GM19438 (cell line): Measurements from ENCODE around the gene DNAAF5.

ENCODE experiments used
- ATAC-seq: cut with Tn5 transposase; IDR thresholded peaks from one replicate; pipeline ENCODE4 v1.9.1; 2021; ENCODE audit warnings: low read depth; ENCODE audit not compliant: unreplicated experiment

The DNAAF5 gene

DNA sequence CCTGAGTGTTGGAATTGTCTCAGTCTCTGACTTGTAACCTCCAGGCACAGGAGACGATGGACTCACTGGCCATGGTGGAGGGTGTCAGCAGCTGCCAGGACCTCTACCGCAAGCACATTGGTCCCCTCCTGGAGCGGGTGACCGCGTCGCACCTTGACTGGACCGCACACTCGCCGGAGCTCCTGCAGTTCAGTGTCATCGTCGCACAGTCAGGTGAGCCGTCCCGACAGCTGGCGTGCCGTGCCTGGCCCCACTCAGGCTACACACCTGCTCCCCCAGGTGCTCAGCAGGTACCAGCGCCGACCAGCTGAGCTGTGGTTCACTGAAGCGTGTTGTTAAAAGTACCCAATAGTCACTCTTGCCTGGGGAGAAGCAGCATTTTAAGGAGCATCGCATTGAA, 37.3 kb downstream of the DNAAF5 start:
- ATAC-seq, result no peak

DNA sequence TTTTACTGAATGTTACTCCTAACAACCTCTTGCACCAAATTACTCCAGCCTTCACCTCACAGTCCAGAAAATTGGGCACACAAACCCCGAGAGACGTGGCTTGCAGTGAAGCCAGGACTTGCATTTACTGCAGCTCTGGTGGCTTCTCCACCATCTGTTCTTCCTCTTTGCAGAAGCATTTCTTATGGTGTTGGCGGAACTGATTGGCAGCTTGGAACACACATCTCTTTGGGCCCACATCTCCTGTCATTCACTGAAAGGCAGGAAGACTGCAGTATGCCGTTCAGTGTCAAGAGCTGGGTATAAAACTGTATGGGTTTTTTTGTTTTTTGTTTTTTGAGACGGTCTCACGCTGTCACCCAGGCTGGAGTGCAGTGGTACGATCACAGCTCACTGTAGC, 38.9 kb downstream of the DNAAF5 start:
- ATAC-seq, result no peak

- ATAC-seq, result no peak
Measured at GRCh38 chr7:767580-767940, 41.1 kb downstream of the DNAAF5 start.

DNA sequence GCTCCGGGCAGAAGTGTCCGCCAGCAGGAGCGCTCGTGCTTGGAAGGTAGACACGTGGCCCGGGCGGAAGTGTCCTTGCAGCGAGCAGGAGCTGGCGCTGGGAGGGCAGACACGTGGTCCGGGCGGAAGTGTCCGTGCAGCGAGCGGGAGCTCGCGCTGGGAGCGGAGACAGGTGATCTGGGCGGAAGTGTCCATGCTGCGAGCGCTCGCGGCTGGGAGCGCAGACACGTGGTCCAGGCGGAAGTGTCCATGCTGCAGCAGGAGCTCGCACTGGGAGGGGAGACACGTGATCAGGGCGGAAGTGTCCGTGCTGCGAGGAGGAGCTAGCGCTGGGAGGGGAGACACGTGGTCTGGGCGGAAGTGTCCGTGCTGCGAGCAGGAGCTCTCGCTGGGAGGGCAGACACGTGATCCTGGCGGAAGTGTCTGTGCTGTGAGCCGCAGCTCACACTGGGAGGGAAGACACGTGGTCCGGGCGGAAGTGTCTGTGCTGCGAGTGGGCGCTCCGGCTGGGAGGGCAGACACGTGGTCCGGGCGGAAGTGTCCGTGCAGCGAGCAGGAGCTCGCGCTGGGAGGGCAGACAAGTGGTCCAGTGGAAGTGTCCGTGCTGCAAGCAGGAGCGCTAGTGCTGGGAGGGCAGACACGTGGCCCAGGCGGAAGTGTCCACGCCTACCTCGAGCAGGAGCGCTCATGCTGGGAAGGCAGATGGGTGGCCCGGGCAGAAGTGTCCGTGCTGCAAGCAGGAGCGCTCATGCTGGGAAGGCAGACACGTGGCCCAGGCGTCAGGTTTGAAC, 41.6 kb downstream of the DNAAF5 start:
- no peak for ATAC-seq

DNA sequence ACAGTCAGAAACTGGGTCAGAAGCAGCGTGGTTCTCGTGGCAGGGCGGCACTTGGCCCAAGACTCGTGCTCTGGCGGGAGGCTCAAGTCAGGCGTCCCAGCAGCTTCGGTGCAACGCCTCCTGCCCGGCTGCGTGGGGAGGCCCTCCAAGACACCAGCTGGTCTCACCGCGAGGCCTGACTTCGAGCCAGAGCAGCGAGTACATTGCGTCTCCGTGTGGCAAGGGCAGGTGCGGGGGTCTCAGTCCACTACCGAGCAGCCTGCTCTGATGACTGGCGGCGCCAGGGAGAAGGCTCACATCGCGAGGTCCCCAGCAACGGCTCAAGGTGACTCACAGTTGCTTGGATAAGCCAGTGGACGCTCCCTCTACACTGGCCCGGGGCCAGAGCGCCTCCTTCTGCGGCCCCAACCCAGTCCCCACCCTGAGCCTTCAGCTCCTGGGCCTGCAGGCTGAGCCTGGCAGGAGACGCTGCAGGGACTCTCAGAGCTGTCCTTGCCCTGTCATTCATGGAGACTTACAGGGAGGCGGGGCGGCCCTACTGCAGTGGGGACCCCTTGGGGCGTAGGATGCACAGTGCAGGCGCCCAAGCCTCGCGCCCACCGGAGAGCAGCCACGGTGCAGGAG, 42.5 kb downstream of the DNAAF5 start:
- no peak for ATAC-seq

- ATAC-seq, result no peak
Measured at GRCh38 chr7:770336-770735, 43.8 kb downstream of the DNAAF5 start.

DNA sequence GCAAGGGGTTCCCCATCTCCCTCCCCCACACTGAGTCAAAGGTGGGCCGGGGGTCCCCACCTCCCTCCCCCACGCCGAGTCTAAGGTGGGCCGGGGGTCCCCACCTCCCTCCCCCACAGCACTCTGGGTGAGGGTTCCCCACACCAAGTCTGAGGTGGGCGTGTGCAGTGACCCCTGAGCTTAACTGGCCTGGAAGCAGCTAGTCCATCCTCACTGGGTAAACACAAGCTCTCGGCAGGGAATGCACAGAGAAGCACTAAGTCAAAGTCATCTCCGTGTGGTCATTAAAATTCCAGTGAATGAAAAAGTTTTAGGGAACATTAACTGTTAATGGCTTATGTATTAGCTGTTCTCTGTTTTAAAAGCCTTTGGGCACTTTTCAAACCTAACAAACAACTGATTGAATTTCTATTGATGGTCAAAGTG, 44.3 kb downstream of the DNAAF5 start:
- ATAC-seq, result no peak

- no peak for ATAC-seq
Measured at GRCh38 chr7:771234-772004, 44.9 kb downstream of the DNAAF5 start.

GRCh38 chr7:772005-772294, 45.5 kb downstream of the DNAAF5 start:
- no peak for ATAC-seq

DNA sequence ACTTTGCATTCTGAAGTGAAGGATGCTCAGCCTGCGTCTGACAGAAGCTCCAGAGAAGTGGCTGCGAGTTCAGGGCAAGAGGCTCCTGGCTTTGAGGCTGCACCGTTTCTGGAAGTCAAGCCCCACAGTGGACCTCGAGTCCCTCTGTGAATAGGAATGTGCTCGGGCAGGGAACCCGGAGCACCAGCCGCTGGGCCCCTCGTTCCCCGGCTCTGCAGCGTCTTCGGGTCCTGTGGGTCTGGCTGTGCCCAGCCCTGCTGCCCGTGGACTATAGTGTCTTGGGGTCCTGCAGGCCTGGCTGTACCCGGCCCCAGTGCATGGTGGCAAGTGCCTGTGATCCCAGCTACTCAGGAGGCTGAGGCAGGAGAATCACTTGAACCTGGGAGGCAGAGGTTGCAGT, 45.9 kb downstream of the DNAAF5 start:
- no peak for ATAC-seq

DNA sequence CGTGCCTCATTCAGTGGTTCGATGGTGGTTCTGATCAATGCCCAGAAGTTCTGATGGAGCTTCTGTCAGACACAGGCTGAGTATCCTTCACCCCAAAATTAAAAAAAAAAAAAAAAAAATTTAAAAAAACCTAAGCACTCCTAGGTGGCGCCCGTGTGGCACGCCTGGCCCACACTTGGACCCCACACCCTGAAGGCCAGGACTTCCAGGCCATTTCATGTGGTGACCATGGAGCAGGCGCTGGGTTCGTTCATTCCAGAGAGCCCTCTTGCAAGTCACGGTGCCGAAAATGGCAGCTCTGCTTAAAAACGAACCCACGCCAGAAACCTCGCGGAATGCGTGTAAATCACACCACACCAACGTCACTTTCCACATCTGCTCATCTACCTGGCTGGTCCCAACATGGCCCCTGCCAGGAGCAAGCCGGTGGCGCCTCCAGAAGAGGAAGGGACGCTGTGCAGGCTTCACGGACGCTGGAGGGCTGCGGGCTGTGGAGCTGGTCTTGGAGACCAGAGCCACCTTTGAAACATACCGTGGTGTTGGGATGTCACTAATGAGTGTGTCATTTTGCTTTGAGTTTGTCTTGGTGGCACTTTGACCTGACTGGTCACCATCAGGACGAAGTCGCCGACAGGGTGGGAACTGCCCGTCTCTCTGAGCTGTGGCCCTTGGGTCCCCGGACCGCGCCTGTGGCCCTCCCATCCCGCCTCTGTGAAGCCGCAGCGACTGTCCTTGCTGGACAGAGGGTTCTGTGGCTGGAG, 46.5 kb downstream of the DNAAF5 start:
- ATAC-seq, result no peak

DNA sequence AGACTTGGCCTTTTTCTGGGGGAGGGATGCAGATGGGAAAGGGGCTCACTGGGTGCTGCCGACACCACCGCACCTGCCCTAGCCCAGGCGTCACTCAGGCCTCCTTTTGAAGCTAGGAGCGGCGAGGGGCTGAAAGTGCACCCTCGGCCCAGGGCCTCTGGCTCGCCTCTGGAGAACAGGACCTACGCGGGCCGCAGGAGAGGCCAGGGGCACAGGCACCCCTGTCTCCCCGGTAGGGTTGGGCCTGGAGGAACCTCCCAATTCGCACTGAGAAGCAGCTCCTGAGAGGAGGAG, 47.1 kb downstream of the DNAAF5 start:
- ATAC-seq, result no peak

DNA sequence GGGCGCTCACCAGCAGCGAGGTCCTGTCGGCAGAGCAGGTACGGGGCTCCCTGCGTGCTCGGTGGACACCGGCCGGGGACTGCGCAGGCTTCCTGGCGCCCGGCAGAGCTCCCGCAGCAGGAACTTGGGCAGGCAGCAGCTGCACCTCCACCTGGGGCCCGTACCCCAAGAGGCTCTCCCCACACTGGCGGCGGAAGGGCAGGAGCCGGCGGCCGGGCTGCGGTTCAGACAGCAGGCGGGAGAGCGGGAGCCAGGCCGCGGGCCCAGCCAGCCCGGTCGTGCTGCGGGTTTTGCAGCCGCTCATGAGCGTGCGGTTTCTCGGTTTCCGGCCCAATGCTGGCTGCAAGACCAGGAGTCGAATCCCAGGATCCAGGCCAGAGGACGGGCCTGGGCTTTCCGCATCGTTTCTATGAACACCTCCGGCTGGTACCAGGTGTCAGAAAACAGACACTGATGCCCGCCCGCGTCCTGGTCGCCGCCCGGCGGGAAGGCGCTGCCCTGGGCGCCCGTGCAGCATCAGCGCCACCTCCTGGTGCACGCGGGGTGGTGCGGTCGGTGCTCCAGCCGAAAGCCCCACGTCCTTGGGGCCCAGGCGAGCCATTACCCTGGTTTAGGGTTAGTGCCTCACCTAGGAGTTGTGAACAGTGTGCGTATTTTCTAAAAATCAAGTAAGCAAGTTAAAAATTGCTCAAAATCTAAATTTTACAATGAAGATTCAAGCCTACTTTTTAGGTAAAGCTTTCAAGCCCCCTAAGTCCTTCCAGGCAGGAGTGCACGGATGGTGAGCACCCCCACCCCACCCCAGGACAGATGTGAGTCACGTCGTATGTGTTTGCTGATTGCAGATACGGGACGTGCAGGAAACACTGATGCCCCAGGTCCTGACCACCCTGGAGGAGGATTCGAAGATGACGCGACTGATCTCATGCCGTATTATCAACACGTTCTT, 47.9 kb downstream of the DNAAF5 start:
- ATAC-seq, result no peak

DNA sequence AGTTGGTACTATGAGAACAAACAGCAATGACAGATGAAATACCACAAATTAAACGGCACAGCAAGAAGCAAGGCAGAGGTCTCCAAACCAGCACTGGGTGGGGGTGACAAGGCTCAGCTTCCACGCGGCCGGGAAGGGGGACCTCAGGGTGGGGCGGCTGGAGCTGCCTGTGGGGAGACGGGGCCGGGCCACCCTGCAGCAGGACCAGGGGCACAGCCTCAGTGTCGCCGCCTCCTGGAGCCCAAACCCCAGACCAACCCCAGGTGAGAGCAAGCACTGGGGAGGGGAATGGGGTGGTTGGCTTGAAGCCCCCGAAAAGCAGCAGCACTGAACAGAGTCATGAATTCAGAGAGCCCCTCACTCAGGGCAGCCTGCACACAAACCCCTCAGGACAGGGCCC, 49.9 kb downstream of the DNAAF5 start:
- no peak for ATAC-seq

- no peak for ATAC-seq
Measured at GRCh38 chr7:776992-777727, 50.7 kb downstream of the DNAAF5 start.

DNA sequence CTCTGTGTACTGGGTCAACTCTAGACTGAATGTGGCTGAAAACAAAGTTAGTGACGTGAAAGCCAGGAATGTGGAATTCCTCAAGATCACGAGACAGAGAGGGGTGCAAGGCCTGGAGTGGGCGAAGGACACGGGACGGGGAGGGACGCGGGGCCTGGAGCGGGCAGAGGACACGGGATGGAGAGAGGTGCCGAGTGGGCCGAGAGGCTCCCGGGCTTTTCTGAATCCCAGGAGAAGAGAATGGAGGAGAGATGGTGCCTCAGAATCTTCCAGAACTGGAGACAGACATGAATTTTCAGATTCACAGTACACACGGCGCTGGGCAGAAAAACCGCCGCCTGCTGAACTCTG, 51.2 kb downstream of the DNAAF5 start:
- ATAC-seq, result no peak

DNA sequence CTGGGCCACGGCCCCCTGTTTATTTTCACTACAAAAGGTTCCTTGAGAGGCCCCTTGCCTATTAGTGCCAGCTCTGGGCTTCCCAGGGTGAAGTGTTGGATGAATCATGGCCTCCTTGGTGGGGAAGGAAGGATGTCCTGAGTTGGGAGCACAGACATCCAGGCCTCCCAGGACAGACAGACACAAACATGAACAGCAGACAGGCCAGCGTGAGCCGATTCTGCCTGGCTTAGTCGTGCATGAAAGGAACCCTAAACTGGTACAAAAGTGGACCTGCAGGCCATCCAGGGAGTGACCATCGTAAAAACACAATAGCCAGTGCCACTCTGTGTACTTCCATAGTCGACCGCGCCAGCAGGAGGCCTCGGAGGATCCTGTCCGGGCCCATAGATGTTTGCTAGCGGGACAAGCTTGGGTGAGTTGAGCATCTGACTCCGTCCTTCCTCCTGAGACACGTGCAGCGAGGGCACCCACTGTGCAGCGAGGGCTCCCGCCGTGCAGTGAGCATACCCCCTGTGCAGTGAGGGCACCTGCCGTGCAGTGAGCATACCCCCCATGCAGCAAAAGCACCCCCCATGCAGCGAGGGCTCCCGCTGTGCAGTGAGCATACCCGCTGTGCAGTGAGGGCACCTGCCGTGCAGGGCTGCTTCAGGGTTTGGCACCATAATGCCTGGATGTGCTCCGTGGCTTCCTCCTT, 51.9 kb downstream of the DNAAF5 start:
- ATAC-seq, result no peak

GRCh38 chr7:778968-779451, 52.5 kb downstream of the DNAAF5 start:
- no peak for ATAC-seq

DNA sequence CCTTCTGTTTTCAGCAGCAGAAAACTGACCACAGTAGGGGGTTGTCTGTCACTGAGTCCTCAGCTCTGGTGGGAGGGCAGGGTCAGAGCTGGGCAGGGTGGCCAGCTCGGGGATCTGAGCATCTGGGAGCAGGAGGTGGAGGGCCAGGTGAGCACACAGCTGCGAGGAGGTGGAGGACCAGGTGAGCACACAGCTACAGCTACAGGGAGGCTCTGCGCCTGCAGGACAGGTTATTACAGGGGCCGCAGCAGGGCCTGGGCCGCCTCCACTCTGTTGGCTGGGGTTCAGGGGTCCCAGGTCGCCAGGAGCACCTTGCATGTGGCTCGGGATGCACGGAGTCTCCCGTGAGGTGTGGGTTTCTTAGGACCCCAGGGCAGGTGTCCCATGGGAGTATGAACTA, 53.0 kb downstream of the DNAAF5 start:
- no peak for ATAC-seq
